Activated CD4-positive, alpha-beta T cell treated with anti-CD3 and anti-CD28 coated beads, Interleukin-2, amount 50 U/mL, for 4 hours (primary cell): ENCODE data around the gene CPEB3.
"Not testable (repeated sequence)": the region's sequence is repeated elsewhere in the genome, so short reads cannot be mapped to it uniquely, and the experiment has no call there.

ENCODE experiments used
- DNase-seq, 2 experiments: peaks; one replicate each; pipeline ENCODE4 v3.0.0-alpha.2; 2020

Gene CPEB3

DNA sequence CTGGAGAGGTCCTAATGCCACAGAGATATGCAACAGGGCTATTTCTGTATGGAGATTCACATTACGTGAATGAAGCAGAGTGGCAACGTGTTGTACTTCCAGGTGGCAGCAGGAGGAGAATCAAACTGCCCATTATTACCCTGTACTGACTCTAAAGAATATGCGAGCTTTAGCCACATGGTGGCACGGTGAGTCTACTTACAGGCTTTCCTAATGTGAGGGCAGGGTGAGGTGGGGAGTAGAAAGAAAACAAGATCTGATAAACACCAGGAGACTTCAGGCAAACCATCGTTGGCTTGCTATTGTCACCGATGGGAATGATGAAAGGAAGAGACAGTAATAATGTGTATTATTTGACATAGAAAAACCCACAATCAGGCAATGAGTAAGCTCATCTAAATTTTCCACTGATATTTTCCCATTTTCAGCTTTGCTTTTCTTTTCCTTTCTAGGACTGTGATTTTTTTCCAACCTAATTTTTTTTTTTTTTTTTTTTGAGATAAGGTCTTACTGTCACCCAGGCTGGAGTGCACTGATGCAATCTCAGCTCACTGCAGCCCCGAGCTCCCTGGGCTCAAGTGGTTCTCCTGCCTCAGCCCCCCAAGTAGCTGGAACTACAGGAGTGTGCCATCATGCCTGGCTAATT, 203.0 kb downstream of the CPEB3 start:
- DNase-seq: peak; percentile 33 to 39

DNA sequence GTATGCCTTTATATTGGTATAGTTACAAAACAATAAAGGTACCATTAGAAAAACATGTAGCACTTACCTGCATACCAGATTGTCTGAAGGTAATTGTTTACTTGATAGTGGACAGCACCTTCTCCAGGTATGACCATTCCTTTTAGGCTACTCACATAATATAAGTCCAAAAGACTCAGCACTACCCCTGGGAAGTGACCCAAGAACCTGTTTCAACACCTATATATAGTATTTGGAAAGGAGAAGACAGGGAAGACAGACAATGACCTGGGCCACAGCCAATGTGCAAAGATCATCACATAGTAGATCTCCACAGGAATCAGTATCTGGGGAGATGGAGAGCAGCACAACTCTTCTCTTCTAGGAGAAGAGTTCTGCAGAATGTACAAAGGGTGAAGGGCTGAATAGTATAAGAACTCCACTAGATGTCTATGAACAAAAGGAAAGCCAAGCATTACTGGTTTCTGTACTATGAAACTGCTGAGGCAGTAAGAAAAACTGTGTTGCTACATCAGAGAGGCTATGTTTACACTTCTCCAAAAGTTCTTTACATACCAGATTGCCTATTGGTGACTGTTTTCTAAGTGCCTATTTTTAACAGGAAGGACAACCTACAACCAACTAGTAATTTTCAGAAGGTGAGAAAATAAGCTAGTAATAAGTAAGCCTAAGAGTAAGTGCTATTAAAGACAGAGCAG, 208.1 kb downstream of the CPEB3 start:
- DNase-seq: no peak

DNA sequence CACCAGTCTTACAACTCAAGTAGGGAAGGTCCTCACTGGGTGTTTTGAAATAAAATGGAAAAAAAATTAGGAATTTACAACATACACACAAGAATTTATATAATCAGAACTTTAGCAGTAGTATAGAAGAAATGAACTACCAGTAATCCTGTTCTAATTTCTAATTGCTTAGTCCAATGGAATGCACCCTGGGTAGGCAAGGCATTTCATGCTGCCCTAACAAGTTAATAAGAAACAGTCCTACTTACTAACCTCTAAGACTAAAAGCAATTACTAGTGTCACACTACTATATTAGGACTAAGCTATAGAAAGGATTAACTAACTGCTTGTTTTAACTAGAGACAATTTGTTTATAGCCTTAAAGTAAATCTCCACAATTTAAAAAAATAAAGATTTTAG, 209.2 kb downstream of the CPEB3 start:
- no peak for DNase-seq

DNA sequence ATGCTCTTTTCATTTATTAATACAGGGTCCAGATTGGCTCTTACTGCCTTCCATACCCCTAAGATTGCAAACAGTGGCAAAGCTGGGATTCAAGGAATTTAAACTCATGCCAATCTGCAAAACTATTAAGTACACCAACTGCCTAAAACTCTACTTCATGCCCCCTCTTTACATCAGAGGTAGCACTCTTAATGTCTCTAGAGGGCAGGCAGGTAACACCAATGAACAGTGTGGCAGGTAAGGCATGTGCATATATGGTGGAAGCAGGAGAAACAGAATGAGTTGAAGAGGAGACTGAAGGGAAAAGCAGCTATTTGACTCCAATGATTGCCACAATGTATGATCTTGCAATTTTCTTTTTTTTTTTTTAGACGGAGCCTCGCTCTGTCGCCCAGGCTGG, 210.6 kb downstream of the CPEB3 start:
- no peak for DNase-seq

DNA sequence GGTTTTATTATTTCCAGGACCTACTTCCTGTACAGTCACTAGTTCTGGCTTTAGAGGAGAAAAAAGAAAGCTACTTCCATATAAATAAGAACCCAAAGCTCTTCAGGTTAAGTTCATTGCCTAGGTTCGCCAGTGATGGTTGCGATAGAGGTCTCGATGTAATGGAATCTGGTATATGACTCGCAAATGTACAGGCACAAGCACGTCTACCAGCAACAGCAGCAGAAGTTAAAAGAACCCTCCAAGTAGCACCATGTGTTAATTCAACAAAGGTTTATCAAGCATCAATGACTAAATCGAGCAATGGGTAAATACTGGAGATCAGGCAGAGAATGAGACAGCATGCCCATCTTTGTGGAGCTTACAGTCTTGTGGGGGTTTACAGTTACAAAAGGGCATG, 211.9 kb downstream of the CPEB3 start:
- DNase-seq: no peak

DNA sequence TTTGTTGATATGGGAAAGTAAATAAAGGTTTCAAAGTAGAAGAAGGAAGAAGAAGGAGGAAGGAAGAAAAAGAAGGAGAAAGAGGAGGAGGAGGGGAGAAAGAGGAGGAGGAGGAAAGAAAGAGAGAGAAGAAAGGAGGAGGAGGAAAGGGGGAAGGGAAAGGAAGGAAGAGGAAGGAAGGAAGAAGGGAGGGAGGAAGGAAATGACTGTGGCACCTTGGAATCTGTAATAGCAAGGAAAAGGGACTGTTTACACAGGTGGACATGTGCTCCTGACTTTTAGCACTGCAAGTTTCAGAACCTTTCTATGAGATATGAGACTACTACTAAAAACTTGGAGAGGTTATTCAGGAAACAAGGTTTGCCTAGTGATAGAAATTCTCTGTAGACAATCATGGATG, 214.2 kb downstream of the CPEB3 start:
- DNase-seq: no peak

DNA sequence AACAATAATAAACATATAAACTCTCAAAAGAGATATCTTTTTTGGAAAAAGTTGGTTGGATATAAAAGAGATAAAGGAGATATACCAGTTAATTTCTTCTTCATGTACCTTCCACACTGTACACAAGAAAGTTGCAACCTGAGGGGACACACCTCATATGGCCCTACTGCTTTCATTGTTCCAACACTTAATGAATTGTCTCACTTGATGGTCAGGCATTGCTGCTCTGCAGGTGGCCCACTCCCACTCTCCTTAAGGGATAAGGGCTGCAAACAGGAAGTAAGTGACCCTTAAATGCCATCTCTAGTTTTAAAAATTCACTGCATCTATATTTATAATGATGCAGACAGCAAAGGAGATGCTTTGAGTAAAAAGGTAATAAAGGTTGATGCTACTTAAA, 215.0 kb downstream of the CPEB3 start:
- DNase-seq: no peak

DNA sequence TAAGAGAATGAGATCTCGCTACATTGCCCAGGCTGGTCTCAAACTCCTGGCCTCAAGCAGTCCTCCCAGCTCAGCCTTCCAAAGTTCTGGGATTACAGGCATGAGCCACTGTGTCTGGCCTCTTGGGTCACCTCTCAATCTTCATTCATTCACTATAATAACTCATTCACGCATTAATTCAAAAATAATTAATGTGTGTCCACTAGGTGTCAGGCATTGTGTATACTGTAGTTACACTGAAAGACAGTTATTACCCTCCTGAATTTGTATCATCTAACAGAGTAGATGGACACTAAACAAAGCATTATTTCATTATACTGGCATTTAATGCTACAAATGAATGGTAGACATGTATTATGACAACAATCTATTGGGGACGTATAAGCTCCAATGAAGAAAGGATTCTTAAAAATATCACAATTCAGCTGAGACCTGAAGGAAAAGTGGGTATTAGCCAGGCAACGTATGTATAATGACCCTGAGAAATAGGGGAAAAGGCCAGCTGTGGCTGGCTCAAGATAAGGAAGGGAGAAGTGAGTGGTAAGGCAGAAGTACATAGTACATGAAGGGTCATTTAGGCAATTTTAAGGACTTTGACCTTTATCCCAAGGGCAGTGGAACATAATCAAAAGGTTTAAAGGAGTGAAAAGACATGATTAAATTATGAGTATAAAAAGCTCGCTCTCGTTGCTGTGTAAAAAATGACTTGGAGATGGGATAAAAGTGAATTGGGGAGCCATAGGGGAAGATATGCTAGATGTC, 216.6 kb downstream of the CPEB3 start:
- no peak for DNase-seq

DNA sequence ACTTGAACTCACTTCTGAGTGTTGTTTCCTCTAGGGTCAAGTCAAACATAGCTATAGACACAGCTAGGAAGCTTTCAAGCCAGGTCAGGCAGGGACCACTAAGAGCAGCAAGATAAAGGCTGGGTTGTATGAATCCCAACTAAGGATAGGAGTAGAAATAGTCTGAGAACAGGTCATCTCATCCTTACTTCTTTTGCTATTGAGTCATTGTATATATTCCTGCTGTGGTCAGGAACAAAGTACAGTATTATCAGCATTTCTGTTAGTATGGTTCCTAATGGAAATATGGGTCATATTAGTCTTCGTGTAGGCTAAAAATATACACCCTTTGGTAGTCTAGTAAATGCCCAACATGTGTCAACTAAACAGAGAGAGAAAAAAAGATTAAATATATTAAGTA, 222.0 kb downstream of the CPEB3 start:
- no peak for DNase-seq

DNA sequence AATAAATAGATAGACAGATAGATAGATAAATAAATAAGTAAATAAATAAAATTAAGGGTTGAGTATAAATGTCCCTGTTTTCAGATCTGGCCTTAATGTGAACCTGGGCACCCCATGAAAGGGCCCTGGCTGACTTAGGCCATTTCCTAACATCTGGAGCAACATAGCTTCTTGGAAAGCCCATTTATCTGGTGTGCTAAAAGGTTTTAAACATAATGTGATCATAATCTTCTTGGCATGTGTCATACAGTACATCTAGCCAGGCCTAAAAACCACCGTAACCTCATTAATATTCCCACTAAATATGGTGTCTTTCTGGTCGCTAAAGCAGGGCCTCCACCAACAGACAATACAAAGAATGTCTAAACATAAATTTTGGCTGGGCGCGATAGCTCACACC, 224.5 kb downstream of the CPEB3 start:
- no peak for DNase-seq

DNA sequence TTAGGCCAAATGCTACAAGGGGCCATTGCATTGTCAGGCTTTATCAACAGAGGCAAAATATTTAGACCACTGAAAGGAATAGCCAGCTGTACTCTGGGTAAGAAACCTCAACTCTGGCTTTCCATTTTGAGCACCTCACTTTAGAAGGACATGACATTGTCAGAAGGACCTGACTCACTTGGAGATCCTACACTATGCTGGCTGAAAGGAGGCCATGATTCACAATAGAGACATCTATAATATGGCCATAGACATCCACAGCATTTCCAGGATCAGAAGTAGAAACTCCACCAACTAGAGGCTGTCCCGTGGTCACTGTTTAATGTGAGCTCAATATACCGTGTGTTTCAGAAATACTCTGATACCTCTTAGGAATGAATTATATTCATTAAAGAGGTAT, 226.4 kb downstream of the CPEB3 start:
- DNase-seq: no peak

DNA sequence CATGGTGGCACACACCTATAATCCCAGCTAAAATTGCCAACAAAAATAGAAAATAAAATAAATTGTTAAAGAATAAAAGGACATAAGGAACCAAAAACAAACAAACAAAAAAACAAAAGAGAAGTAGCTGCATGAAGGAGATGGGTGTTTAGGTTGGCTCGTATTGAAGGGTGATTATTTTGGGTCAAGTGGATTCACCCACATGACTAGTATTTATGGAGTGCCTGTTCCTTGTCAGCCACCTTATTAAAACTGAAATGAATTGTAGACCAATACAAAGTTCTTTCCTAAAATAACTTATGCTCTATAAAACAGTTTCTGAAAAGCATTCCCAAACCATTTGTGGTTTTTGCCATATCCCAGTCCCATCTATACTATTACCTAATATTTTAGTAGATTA, 228.6 kb downstream of the CPEB3 start:
- no peak for DNase-seq

DNA sequence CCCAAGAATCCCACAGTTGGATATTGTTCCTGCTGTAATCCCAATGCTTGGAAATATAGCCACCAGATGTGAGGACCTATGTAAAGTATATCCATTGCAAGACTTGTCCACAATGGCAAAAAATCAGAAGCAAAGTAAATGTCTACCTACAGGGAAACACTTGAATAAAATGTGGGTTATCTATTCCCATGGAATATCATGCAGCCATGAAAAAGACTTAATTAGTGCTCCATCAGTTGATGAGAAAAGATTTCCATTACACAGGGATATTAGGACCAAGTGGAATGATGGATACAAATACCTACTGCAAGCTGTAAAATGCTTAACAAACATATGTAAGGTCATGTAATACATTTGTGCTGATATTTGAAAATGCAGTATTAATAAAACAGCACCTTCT, 236.1 kb downstream of the CPEB3 start:
- no peak for DNase-seq

DNA sequence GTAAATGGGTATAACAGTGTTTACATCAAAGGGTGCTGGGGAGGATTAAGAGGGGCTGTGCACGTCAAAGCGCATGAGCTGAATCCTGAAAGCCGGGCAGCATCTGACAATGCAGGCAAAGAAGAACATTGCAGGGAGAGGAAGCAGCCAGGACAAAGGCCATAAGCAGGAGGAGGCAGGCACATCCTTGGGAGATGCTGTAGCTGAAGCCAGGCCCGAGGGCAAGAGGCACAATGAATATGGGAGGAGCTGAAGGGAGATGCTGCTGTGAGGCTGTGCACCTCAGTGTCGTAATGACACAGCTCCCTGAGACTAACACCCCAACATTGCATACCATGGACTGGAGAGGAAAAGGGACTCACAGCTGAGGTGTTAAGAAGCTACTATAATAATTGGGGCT, 238.1 kb downstream of the CPEB3 start:
- DNase-seq: no peak

DNA sequence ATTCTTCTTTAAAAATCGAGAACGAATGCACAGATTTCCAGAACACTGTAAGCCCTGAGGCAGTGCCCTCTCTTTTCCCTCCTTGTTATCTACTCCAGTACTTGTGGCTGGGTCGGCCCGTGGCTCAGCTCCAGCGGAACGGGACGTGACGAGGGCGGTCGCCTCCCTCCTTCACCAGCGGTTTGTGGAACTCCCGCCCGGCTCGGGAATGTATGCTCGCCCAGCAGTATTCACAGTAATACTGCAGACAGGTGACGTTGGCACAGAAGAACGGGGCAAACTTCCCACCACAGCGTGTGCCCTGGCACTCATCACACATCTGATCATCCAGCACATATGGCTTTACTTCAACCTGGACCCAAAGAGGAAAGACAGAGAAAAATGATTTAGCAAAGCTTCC, 238.8 kb downstream of the CPEB3 start:
- no peak for DNase-seq

DNA sequence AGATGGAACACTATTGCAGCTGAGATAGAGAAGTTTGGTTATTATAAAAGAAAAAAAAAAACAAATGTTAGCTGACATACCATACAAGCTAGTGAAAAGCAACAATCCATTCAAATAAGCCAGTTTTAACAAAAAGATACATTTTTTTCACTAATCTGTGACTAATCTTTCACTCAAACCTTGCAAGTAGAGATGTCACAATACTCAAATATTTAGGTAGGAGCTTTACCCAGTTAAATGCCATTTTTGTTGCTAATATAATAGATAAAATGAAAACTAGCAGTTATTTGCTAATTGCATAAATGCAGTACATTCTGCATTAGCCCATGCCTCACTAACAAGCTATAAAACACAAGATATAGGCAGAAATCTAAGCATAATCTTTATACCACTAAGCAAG, 243.7 kb downstream of the CPEB3 start:
- DNase-seq: no peak

DNA sequence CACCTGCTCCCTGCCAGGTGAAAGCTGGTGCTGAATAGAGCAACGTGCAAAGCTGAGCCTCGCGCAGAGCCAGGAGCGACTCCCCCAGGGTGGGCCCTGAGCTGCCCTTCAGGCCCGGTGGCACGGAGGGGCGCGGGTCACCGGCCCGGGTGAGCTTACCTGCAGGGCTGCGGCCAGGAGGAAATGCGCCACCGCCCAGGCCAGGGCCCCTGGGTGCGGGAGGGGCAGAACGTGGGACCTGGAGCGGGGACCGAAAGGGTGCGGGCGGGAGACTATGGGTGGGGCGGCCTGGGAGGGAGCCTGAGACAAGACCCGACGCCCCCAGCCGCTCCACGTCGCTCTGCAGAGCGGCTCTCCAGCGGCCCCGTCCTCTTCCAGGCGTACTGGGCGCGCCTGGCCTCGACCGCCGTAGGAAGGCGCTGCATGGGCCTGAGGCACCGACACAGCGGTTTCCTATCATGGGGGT, 245.2 kb downstream of the CPEB3 start:
- no peak for DNase-seq

DNA sequence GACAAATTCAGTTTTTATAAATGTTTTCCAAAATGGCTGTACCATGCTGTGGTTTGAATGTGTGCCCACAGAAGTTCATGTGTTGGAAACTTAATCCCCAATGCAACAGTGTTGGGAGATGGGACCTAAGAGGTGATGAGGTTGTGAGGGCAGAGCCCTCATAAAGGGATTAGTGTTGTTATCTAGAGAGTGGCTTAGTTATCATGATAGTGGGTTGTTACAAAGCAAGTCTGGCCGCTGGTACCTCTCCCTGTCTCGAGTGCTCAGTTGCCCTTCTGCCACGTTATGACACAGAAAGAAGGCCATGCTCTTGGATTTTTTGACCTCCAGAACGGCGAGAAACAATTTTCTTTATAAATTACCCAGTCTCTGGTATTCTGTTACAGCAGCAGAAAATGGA, 248.3 kb downstream of the CPEB3 start:
- DNase-seq: no peak

DNA sequence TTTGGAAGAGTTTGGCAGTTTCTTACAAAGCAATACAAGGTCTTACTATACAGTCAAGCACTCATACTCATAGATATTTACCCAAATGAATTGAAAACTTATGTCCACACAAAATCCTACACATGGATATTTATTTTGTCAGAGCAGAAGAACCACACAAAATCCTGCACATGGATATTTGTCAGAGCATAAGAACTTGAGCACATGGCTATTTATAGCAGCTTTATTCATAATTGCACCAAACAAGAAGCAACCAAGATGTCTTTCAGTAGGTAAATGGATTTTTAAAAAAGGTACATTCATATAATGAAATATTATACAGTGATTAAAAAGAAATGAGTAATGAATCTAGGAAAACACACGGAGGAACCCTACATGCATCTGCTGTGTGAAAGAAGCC, 251.9 kb downstream of the CPEB3 start:
- no peak for DNase-seq

DNA sequence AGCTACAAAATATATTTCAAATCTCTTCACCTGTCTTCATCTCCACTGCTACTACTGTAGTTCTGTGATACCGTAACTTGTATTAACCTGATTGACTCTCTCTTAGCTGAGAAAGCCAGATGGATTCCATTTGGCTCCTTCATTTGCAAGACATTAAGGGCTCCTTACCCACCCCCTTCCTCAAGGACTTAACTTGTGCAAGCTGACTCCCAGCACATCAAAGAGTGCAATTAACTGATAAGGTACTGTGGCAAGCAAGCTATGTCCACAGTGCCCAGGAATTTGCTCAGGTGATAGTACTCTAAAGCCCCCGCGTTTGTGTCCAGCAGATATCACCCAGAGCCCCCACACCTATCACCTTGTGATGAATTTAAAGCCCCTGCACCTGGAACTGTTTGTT, 257.8 kb downstream of the CPEB3 start:
- not testable (repeated sequence) for DNase-seq

DNA sequence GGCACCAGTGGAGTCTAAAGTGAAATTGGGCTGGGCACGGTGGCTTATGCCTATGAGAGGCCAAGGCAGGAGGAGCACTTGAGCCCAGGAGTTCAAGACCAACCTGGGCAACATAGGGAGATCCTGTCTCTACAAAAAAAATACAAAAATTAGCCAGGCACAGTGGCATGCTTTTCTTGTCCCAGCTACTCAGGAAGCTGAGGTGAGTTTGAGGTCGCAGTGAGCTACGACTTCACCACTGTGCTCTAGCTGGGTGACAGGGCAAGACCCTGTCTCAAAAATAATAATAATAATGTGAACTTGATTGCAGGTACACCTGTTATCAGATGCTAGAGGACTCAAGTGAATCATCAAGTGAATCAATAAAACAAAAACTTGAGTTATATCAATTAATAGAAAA, 259.3 kb downstream of the CPEB3 start:
- DNase-seq: no peak

DNA sequence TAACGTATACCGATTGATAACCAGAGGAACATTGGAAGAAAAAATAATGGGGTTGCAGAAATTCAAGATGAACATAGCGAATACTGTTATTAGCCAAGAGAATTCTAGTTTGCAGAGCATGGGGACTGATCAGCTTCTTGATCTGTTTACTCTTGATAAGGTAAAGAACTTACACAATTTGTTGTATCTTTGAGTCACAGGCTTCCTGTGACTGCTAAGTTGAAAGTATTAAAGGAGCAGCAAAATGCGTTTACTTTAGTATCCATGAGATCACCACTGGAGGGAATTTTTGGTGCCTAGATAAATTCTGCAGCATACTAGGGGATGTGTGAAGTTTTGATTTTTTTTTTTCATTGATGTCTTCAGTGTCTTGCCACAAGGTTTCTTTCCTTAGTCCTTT, 263.7 kb downstream of the CPEB3 start:
- DNase-seq: no peak

DNA sequence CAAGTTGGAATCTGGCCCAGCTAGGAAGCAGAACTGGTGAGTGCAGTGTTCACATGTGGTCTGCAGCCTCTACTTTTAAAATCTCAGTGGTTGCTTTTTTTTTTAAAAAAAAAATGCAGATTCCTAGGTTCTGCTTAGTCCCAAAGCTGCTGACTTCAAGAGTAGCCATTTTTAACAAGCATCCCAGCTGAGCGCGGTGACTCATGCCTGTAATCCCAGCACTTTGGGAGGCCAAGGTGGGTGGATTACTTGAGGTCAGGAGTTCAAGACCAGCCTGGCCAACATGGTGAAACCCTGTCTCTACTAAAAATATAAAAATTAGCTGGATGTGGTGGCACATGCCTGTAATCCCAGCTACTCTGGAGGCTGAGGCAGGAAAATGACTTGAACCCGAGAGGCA, 265.5 kb downstream of the CPEB3 start:
- not testable (repeated sequence) for DNase-seq

DNA sequence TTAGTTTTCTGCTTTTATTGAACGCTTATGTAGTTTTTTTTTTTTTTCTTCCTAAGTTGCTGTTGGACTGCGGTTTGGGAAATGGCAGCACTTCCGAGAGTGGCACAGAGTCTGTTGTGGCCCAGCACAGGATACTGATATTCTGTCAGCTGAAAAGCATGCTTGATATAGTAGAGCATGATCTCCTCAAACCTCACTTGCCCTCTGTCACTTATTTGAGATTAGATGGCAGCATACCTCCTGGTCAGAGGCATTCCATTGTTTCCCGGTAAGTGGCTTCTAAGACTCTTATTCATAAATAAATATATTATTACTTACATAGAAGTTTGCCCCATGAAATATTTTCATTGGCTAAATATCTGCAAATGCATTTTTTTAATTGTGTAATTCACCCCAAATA, 266.2 kb downstream of the CPEB3 start:
- no peak for DNase-seq
